H1 (cell line): Measurements from ENCODE around the gene ADARB2. TPM values are rescaled to one million over a fixed set of nuclear protein-coding genes. Genes with fewer than 3 reads are reported as not detected.

Experiments
- CTCF ChIA-PET: fragments of 300-600 bp; sonication (Branson Sonifier 250); formaldehyde crosslinking; loops from one replicate; lab custom pipeline; 2021; ENCODE audit not compliant: partially characterized antibody; lab: Charles Lee
- POLR2A ChIA-PET: fragments of 300-600 bp; sonication (Branson Sonifier 250); formaldehyde crosslinking; loops from one replicate; lab custom pipeline; 2021; ENCODE audit warnings: inconsistent platforms; ENCODE audit not compliant: partially characterized antibody; lab: Charles Lee
- DNase-seq, 2 experiments: peaks; one replicate each; pipeline versions ENCODE4 v3.0.0 to v3.0.0-alpha.2; 2010 to 2022; ENCODE audit warnings: low spot score in 2 of 2, low read depth in 1 of 2, mixed read lengths in 1 of 2
- FAIRE-seq: peaks from 2 replicates; lab custom pipeline; 2011; peaks lifted over from hg19 to GRCh38; lab: Jason Lieb, UNC
- H2AFZ ChIP-seq: 2 replicates; pipeline ENCODE4 v1.8.1; 2012; ENCODE audit warnings: low read length, inconsistent platforms
- H2AK5ac ChIP-seq: 2 replicates; pipeline ENCODE4 v1.6.1; 2013; ENCODE audit warnings: low read depth, low read length
- H2BK120ac ChIP-seq: replicated peaks from 2 replicates; pipeline ENCODE3; 2013; ENCODE audit warnings: low read depth, low read length, inconsistent platforms
- H2BK12ac ChIP-seq: 2 replicates; pipeline ENCODE4 v1.6.1; 2013; ENCODE audit warnings: low read depth, low read length
- H2BK15ac ChIP-seq: 2 replicates; pipeline ENCODE4 v1.6.1; 2013; ENCODE audit warnings: low read length
- H2BK20ac ChIP-seq: 2 replicates; pipeline ENCODE4 v1.6.1; 2013; ENCODE audit warnings: low read length
- H2BK5ac ChIP-seq: 2 replicates; pipeline ENCODE4 v1.6.1; 2013; ENCODE audit warnings: low read depth, low read length
- H3K14ac ChIP-seq: 2 replicates; pipeline ENCODE4 v1.6.1; 2013; ENCODE audit warnings: inconsistent platforms; ENCODE audit not compliant: insufficient read length
- H3K18ac ChIP-seq: 2 replicates; pipeline ENCODE4 v1.6.1; 2013; ENCODE audit warnings: low read length; ENCODE audit errors: extremely low read depth
- H3K23ac ChIP-seq: 2 replicates; pipeline ENCODE4 v1.6.1; 2013; ENCODE audit warnings: inconsistent platforms; ENCODE audit not compliant: insufficient read length
- H3K23me2 ChIP-seq: 2 replicates; pipeline ENCODE4 v1.6.1; 2013; ENCODE audit warnings: low read depth, low read length
- H3K27ac ChIP-seq: 2 replicates; pipeline ENCODE4 v1.6.1; 2011; ENCODE audit warnings: low read depth, low read length, inconsistent platforms
- H3K27me3 ChIP-seq, 4 experiments: replicated peaks in 1 of 4; 1 replicate in 1 of 4; 2 replicates in 3 of 4; pipeline versions ENCODE4 v1.6.1 to v1.8.1; 2011 to 2013; ENCODE audit warnings: low read length in 3 of 4, mild to moderate bottlenecking in 3 of 4, inconsistent platforms in 2 of 4, mixed read lengths in 2 of 4, moderate library complexity in 1 of 4; ENCODE audit not compliant: control insufficient read depth in 3 of 4, insufficient read depth in 3 of 4; ENCODE audit errors: extremely low read depth in 1 of 4
- H3K36me3 ChIP-seq, 4 experiments: 2 replicates each; pipeline versions ENCODE4 v1.6.1 to v1.8.1; 2011 to 2013; ENCODE audit warnings: mild to moderate bottlenecking in 4 of 4, low read length in 3 of 4, moderate library complexity in 2 of 4, control low read depth in 1 of 4, inconsistent platforms in 1 of 4; ENCODE audit not compliant: insufficient read depth in 4 of 4, control insufficient read depth in 2 of 4
- H3K4ac ChIP-seq: replicated peaks from 2 replicates; pipeline ENCODE3; 2013; ENCODE audit warnings: low read length, low read depth, mixed read lengths, inconsistent platforms; ENCODE audit not compliant: insufficient read length
- H3K4me1 ChIP-seq, 4 experiments: replicated peaks in 1 of 4; 1 replicate in 1 of 4; 2 replicates in 3 of 4; pipeline versions ENCODE4 v1.6.1 to v1.8.1; 2011 to 2013; ENCODE audit warnings: low read length in 3 of 4, inconsistent platforms in 2 of 4, mixed read lengths in 1 of 4; ENCODE audit not compliant: insufficient read depth in 4 of 4, control insufficient read depth in 3 of 4
- H3K4me2 ChIP-seq, 2 experiments: 2 replicates each; pipeline versions ENCODE4 v1.6.1 to v1.8.1; 2011 to 2013; ENCODE audit warnings: low read depth in 2 of 2, low read length in 2 of 2, control low read depth in 1 of 2, inconsistent platforms in 1 of 2, mild to moderate bottlenecking in 1 of 2; ENCODE audit not compliant: insufficient read depth in 1 of 2
- H3K4me3 ChIP-seq, 4 experiments: fragments of 200-600, 300-600 bp in 1 of 4; sonication (generic), shearing (Covaris generic), sonication (Bioruptor Twin) in 1 of 4; 2 replicates each; pipeline versions ENCODE4 v1.5.1 to v1.8.1; 2011 to 2016; ENCODE audit warnings: low read length in 4 of 4, low read depth in 3 of 4, control low read depth in 2 of 4, inconsistent platforms in 2 of 4, mild to moderate bottlenecking in 2 of 4, mixed read lengths in 1 of 4, moderate library complexity in 1 of 4; ENCODE audit not compliant: insufficient read depth in 2 of 4; ENCODE audit errors: extremely low read depth in 1 of 4
- H3K56ac ChIP-seq: replicated peaks from 2 replicates; pipeline ENCODE3; 2013; ENCODE audit warnings: low read depth, mild to moderate bottlenecking, mixed read lengths, low read length, inconsistent platforms; ENCODE audit not compliant: insufficient read length
- H3K79me1 ChIP-seq: 2 replicates; pipeline ENCODE4 v1.6.1; 2013; ENCODE audit warnings: low read depth, low read length, control low read depth
- H3K79me2 ChIP-seq, 2 experiments: 2 replicates each; pipeline versions ENCODE4 v1.6.1 to v1.8.1; 2012 to 2013; ENCODE audit warnings: low read length in 2 of 2, mild to moderate bottlenecking in 2 of 2, inconsistent platforms in 1 of 2; ENCODE audit not compliant: insufficient read depth in 2 of 2, control insufficient read depth in 1 of 2
- H3K9ac ChIP-seq, 4 experiments: replicated peaks in 1 of 4; 1 replicate in 1 of 4; 2 replicates in 3 of 4; pipeline versions ENCODE4 v1.6.1 to v1.8.1; 2011 to 2013; ENCODE audit warnings: low read depth in 3 of 4, low read length in 3 of 4, control low read depth in 2 of 4, mild to moderate bottlenecking in 2 of 4, moderate library complexity in 2 of 4, inconsistent platforms in 1 of 4; ENCODE audit errors: extremely low read depth in 1 of 4
- H3K9me3 ChIP-seq, 2 experiments: 2 replicates each; pipeline versions ENCODE4 v1.6.1 to v1.8.1; 2012 to 2013; ENCODE audit warnings: mild to moderate bottlenecking in 2 of 2, moderate library complexity in 2 of 2, control low read depth in 1 of 2, inconsistent platforms in 1 of 2, low read depth in 1 of 2, low read length in 1 of 2, mixed read lengths in 1 of 2; ENCODE audit not compliant: insufficient read depth in 2 of 2
- H4K20me1 ChIP-seq, 2 experiments: replicated peaks in 1 of 2; 2 replicates each; pipeline versions ENCODE3 to v1.8.1; 2011 to 2013; ENCODE audit warnings: inconsistent platforms in 2 of 2, low read length in 2 of 2, mild to moderate bottlenecking in 1 of 2; ENCODE audit not compliant: insufficient read depth in 2 of 2, control insufficient read depth in 1 of 2
- H4K5ac ChIP-seq: 2 replicates; pipeline ENCODE4 v1.6.1; 2013; ENCODE audit warnings: low read length, low read depth, mixed read lengths, inconsistent platforms; ENCODE audit not compliant: insufficient read length
- H4K8ac ChIP-seq: 2 replicates; pipeline ENCODE4 v1.8.0; 2013; ENCODE audit warnings: mild to moderate bottlenecking, moderate library complexity, low read length, inconsistent platforms; ENCODE audit not compliant: insufficient read depth; ENCODE audit errors: extremely low read depth
- H4K91ac ChIP-seq: replicated peaks from 2 replicates; pipeline ENCODE3; 2013; ENCODE audit warnings: low read length, mixed read lengths, inconsistent platforms; ENCODE audit not compliant: insufficient read length
- ATF2 ChIP-seq: IDR thresholded peaks from 2 replicates; pipeline ENCODE4 v1.6.1; 2012; ENCODE audit warnings: low read length, inconsistent platforms
- CBX5 ChIP-seq: fragments of 300-800, 300-1000 bp; sonication (generic); IDR thresholded peaks from 2 replicates; pipeline ENCODE4 v1.7.1; 2016; ENCODE audit warnings: antibody characterized with exemption, low read length, low read depth
- CREB1 ChIP-seq: IDR thresholded peaks from 2 replicates; pipeline ENCODE4 v1.6.1; 2012; ENCODE audit warnings: inconsistent platforms
- JUN ChIP-seq: IDR thresholded peaks from 2 replicates; pipeline ENCODE4 v1.6.1; 2011; ENCODE audit warnings: low read depth, mild to moderate bottlenecking, improper control_type of control experiment, low read length
- KDM1A ChIP-seq: fragments of 200-600, 300-600 bp; sonication (generic); IDR thresholded peaks from 2 replicates; pipeline ENCODE4 v1.7.1; 2016; ENCODE audit warnings: mild to moderate bottlenecking, low read length, borderline replicate concordance
- NANOG ChIP-seq: IDR thresholded peaks from 2 replicates; pipeline ENCODE4 v1.6.1; 2011; ENCODE audit warnings: low read length, low read depth, mild to moderate bottlenecking, inconsistent platforms; ENCODE audit not compliant: insufficient read depth, poor library complexity, severe bottlenecking
- RNF2 ChIP-seq: fragments of 200-900, 300-1000 bp; sonication (generic); IDR thresholded peaks from 2 replicates; pipeline ENCODE4 v1.7.1; 2016; ENCODE audit warnings: borderline replicate concordance, low read depth, mild to moderate bottlenecking, antibody characterized with exemption, low read length; ENCODE audit not compliant: poor library complexity, severe bottlenecking; ENCODE audit errors: missing control alignments
- SP1 ChIP-seq: IDR thresholded peaks from 2 replicates; pipeline ENCODE4 v1.6.1; 2011; ENCODE audit warnings: low read depth, low read length
- TAF1 ChIP-seq: IDR thresholded peaks from 2 replicates; pipeline ENCODE4 v1.6.1; 2011; ENCODE audit warnings: mild to moderate bottlenecking, low read depth, low read length
- whole genome bisulfite sequencing, 2 experiments: shearing (Covaris generic) in 1 of 2; methylation state at CpG; one replicate each; pipeline versions ENCODE4 v1.1.6 to v1.1.7; 2013 to 2015; ENCODE audit warnings: low lambda C conversion rate in 2 of 2, mixed read lengths in 2 of 2, inconsistent platforms in 1 of 2, low coverage in 1 of 2, missing lambda C conversion rate in 1 of 2; ENCODE audit not compliant: insufficient replicate concordance in 2 of 2, insufficient coverage in 1 of 2, insufficient read length in 1 of 2; ENCODE audit errors: extremely low coverage in 1 of 2, missing lambda C conversion rate in 1 of 2; 5-methylcytosine and 5-hydroxymethylcytosine counted together
- polyA plus RNA-seq, 7 experiments: library from polyadenylated mRNA; depleted of rRNA in 3 of 7; stranded (reverse) in 5 of 7; unstranded in 2 of 7; fragments of >200 nt in 5 of 7; fragments of 200-250 nt in 2 of 7; gene quantifications; 1 replicate in 5 of 7; 2 replicates in 1 of 7; 4 replicates in 1 of 7; pipeline versions ENCODE4 v1.2.1 to v1.2.3, GENCODE V29; 2011 to 2013; ENCODE audit warnings: missing spikeins in 2 of 7, mixed read lengths in 2 of 7
- total RNA-seq: library from RNA; stranded (reverse); fragmentation: NEBNext Ultra II Directional; extraction: Animal tissue kit (Norgen Biotek cat#: 25700); gene quantifications from 2 replicates; pipeline ENCODE4 v1.2.1, GENCODE V29; 2021

Gene ADARB2
- total and polyA plus RNA-seq, 2 of the 8 experiments (the other 6 are each of a cell fraction or from before 2014, with no cell fraction given), result 2.2 to 2.8 TPM

- CTCF ChIA-PET, result interaction anchor here (0.6 to 0.8 kb wide), 2 partner anchors 12 to 142 kb away, joined by 3 read pairs; no protein-coding TSS in a partner anchor
- WGBS, 2 experiments, result 79% methylated on average over 10 of the region's 19 CpGs; no CpG with 5 or more reads in 1 of the 2 experiments
Observed at GRCh38 chr10:1561731-1562337, 175.5 kb downstream of the ADARB2 start.

More at GRCh38 chr10:1561731-1562337, 175.5 kb downstream of the ADARB2 start:
- Histone ChIP-seq H2BK120ac (no peak overlapping the region), H3K4me1 (0 out of 7 replicates have a peak, but pooled peaks cover 0 to 3% (median 1%) of the 10 kb centered on the region in 4 experiments), H3K36me3 (no peaks in the 10 kb centered on the region), H3K23ac (no peak overlapping the region), H3K23me2 (no peaks in the 10 kb centered on the region), H2BK20ac (no peak overlapping the region), H4K91ac (no peak overlapping the region), H3K27me3 (peaks cover 0 to 2% (median 0%) of the 10 kb centered on the region in 4 experiments; a peak in 2 of 7 replicates), H4K8ac (no peak overlapping the region; the same call in 1 of the 2 replicates), H4K5ac (no peak overlapping the region), H3K14ac (no peak overlapping the region), H3K79me1 (no peaks in the 10 kb centered on the region), H2BK12ac (no peak overlapping the region), H3K27ac (no peak overlapping the region), H2BK15ac (no peak overlapping the region), H3K9me3 (no peaks in the 10 kb centered on the region), H3K4me3 (no peak overlapping the region), H2AFZ (no peak overlapping the region), H3K9ac (no peak overlapping the region), H3K56ac (no peak overlapping the region), H3K79me2 (no peaks in the 10 kb centered on the region), H2BK5ac (no peak overlapping the region), H3K18ac (no peak overlapping the region), H3K4ac (no peak overlapping the region)
- POLR2A ChIA-PET, result no interaction called here
- DNase-seq, result no peak
- TF ChIP-seq CREB1 (no peak), TAF1 (no peak), NANOG (no peak), SP1 (no peak), ATF2 (no peak), JUN (no peak), CBX5 (no peak), RNF2 (no peak), KDM1A (no peak)
- TF ChIP-seq, all 59 proteins: peak for 0
- H2AK5ac ChIP-seq, result no peak overlapping the region
- H3K4me2 ChIP-seq, result no peak overlapping the region
- FAIRE-seq, result no peak
- peaks cover 2% of the 10 kb centered on the region in 2 experiments for H4K20me1 ChIP-seq
